Measurements from ENCODE around the gene ZNF652. TPM values are rescaled to one million over a fixed set of nuclear protein-coding genes. Genes with fewer than 3 reads are reported as not detected.

Gene ZNF652
- total RNA-seq, 2 experiments from 2014 or later = 5.3 to 5.5 TPM

DNA sequence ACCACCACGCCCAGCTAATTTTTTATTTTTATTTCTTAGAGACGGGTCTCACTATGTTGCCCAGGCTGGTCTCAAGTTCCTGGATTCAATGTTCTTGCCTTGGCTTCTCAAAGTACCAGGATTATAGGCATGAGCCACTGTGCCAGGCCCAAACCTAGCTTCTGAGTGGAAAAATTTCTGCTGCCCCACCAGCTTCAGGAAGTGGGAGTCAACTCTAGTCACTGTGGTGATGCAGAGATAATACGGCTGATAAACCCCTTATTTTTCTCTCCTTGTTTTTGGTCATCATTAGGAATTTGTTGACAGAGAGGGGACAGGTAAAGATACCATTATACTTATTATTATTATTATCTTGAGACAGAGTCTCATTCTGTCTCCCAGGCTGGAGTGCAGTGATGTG lies 103.7 kb downstream of the ZNF652 start:
- Mint-ChIP-seq H3K36me3 (no peaks in the 10 kb centered on the region), H3K9me3 (no peaks in the 10 kb centered on the region), H3K4me3 (no peak overlapping the region), H3K4me1 (peaks cover 11% of the 10 kb centered on the region), H3K27me3 (peaks cover 7% of the 10 kb centered on the region), H3K27ac (no peak overlapping the region)
- DNase-seq = no peak

DNA sequence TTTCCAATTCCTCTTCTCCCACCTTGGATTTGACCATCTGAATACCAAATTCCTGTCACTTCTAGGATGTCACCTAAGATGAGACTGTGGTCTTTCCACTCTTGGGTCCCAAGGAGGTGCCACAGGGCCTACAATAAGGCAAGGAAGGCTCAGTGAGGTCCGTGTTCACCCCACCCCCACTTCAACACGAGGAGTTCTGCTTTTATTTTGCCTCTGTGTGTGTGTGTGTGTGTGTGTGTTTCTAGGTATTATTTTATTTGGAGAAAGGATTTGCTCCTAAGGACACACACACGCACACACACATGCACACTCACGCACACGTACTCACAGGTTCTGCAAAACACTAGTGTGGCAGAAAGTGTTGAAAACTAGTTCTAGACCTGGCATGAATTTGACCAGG lies 106.9 kb downstream of the ZNF652 start:
- Mint-ChIP-seq H3K4me3 (no peak overlapping the region), H3K27ac (no peak overlapping the region), H3K4me1 (peaks cover 2% of the 10 kb centered on the region), H3K36me3 (no peaks in the 10 kb centered on the region), H3K9me3 (no peaks in the 10 kb centered on the region), H3K27me3 (no peaks in the 10 kb centered on the region)
- no peak for DNase-seq

DNA sequence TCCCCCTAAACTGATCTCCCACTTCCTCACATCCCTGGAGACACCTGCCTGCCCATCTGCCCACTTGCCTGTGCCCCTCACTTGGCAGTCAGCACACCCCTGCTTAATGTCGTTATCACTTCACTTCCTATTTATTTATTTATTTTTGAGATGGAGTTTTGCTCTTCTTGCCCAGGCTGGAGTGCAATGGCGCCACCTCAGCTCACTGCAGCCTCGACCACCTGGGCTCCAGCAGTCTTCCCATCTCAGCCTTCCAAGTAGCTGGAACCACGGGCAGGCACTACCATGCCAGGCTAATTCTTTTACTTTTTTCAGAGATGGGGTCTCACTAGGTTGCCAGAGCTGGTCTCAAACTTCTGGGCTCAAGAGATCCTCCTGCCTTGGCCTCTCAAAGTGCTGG lies 108.0 kb downstream of the ZNF652 start:
- Mint-ChIP-seq H3K27me3 (no peaks in the 10 kb centered on the region), H3K4me3 (no peak overlapping the region), H3K4me1 (no peaks in the 10 kb centered on the region), H3K9me3 (no peaks in the 10 kb centered on the region), H3K27ac (no peak overlapping the region), H3K36me3 (no peaks in the 10 kb centered on the region)
- DNase-seq = no peak

DNA sequence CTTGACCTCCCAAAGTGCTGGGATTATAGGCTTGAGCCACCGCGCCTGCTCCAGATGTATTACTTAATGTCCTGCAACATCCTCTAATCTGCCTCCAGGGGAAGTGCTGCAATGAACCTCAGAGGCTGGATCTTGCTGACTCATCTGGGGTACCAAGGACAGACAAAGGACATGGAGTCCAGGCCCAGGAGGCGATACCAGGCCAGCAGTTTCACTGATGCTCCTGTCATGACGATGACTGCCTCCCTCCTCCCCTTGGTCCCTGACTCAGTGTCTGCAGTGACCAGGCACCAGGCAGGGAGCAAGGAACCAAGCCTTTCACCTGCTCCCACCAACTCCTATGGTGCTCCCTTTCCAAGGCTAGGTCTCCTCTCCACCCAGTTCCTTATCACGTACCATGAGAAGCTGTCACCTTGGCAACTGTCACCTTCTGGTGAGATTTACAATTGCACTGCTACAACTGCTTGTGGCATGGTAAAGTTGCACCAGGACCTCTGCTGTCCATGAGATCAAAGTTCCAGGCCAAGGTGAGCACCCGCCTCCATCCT lies 109.8 kb downstream of the ZNF652 start:
- Mint-ChIP-seq H3K27ac (no peak overlapping the region), H3K27me3 (peaks cover 3% of the 10 kb centered on the region), H3K36me3 (no peaks in the 10 kb centered on the region), H3K9me3 (no peaks in the 10 kb centered on the region), H3K4me3 (no peak overlapping the region), H3K4me1 (no peaks in the 10 kb centered on the region)
- DNase-seq = no peak

DNA sequence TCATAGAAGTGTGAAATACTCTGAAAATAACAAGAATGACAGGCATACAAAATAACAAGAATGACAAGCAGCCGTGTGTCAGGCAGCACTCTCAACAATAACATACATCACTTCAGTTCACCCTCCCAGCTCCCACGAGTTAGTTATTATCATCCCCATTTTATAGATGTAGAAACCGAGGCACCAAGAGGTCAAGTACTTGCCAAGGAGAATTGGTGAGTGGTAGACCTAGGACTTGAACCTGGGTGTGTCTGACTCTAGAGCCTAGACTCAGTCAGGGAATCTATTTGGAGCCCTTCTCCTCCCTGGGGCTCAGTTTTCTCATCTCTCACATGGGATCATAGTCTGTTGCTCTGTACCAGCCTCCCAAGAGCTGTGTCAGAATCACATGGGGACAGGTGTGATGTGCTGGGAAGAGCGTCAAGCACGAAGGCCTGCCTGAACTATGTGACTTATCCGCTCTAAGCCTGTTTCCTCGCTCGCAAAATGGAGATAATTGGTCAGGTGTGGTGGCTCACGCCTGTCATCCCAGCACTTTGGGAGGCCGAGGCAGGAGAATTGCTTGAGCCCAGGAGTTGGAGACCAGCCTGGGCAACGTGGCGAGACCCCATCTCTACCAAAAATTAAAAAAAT lies 112.0 kb downstream of the ZNF652 start:
- Mint-ChIP-seq H3K4me3 (no peak overlapping the region), H3K36me3 (no peaks in the 10 kb centered on the region), H3K4me1 (no peaks in the 10 kb centered on the region), H3K27ac (no peak overlapping the region), H3K9me3 (no peaks in the 10 kb centered on the region), H3K27me3 (peaks cover 3% of the 10 kb centered on the region)
- DNase-seq = no peak

DNA sequence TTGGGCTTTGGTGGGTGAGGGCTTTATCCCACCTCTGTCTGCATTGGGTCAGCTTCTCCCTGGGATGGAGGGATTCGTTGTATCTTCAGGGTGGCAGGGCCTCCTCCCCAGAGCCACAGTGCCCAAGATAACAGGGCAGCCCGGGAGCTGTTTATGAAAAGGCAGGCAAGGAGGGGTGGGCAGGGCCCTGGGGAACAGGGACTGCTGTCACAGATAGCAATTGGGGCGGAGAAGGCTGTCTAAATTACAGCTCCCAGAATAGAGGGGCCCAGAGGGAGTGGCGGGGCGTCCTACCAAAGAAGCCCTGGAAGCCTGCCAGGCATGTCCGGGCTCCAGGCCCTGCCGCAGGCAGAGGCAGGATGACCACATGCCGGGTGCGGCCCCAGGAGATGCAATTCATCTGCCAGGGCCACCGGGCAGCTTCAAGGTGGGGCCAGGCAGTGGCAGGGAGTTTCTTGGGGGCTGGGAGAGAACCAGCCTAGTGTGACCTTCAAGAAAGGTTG lies 112.7 kb downstream of the ZNF652 start:
- Mint-ChIP-seq H3K27me3 (peaks cover 3% of the 10 kb centered on the region), H3K4me3 (no peak overlapping the region), H3K9me3 (no peaks in the 10 kb centered on the region), H3K36me3 (no peaks in the 10 kb centered on the region), H3K4me1 (no peaks in the 10 kb centered on the region), H3K27ac (no peak overlapping the region)
- DNase-seq = no peak

DNA sequence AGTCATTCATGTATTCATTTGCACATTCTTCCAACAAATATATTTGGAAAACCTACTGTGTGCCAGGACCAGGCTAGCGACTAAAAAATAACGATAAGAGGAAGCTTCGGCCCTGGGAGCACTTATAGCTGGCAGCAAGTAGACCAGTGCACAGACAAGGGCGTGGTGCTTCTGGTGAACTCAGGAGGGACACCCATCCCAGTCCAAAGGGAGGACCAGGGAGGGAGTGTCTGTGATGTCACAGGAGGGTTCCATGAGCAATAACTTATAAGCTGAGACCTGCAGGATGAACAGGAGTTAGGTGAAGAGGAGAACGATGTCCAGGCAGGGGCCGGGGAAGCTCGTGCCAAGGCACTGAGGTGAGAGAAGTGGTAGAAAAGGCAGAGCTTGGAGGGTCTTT lies 114.1 kb downstream of the ZNF652 start:
- H3K27ac Mint-ChIP-seq = no peak overlapping the region
- H3K9me3 Mint-ChIP-seq = no peaks in the 10 kb centered on the region
- H3K4me1 Mint-ChIP-seq = no peaks in the 10 kb centered on the region
- H3K36me3 Mint-ChIP-seq = no peaks in the 10 kb centered on the region
- no peak for DNase-seq
- peaks cover 3% of the 10 kb centered on the region for H3K27me3 Mint-ChIP-seq
- no peak overlapping the region for H3K4me3 Mint-ChIP-seq

DNA sequence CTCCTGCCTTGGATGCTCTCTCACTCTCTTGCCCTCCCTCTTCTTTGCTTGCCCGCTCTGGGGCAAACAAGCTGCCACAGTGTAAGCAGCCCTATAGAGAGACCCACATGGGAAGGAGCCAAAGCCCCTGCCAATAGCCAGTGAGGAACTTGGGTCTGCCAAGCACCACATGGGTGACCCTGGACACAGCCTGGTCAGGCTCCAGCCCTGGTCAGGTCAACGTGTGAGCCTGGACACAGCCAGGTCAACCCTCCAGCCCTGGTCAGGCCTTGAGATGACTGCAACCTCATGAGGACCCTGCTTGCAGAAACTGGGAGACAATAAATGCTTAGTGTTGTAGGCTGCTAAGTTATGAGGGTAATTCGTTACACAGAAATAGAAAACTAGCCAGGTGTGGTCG lies 117.2 kb downstream of the ZNF652 start:
- Mint-ChIP-seq H3K27me3 (peaks cover 3% of the 10 kb centered on the region), H3K36me3 (no peaks in the 10 kb centered on the region), H3K27ac (no peak overlapping the region), H3K4me1 (no peaks in the 10 kb centered on the region), H3K9me3 (no peaks in the 10 kb centered on the region), H3K4me3 (no peak overlapping the region)
- no peak for DNase-seq

Other genes starting within 250 kb of the ZNF652 start
- gene B4GALNT2, start 229.5 kb downstream of the ZNF652 start, total RNA-seq = not detected
- gene GNGT2, start 151.7 kb downstream of the ZNF652 start, total RNA-seq = 10 to 100 TPM; 25.5 to 28.4 TPM
- gene ABI3, start 151.5 kb downstream of the ZNF652 start, total RNA-seq = 10 to 100 TPM; 54.9 to 55.5 TPM
- not detected for gene PHOSPHO1, start 131.5 kb downstream of the ZNF652 start, total RNA-seq
- 100 to 1,000 TPM; 441 to 451 TPM for gene PHB1, start 52.6 kb upstream of the ZNF652 start, total RNA-seq
- under 1 TPM in 1 of 2 experiments, not detected in 1; 0.16 TPM for gene NGFR, start 133.0 kb upstream of the ZNF652 start, total RNA-seq
- under 1 TPM; 0.10 to 0.18 TPM for gene NXPH3, start 213.6 kb upstream of the ZNF652 start, total RNA-seq